CD4-positive, alpha-beta memory T cell (primary cell): ENCODE results near the gene SLC9C2. TPM values are rescaled to one million over a fixed set of nuclear protein-coding genes. Genes with fewer than 3 reads are reported as not detected.

ENCODE experiments used
- CTCF ChIA-PET: fragments of 350-600 bp; sonication (Branson Sonifier 250); formaldehyde crosslinking; loops from one replicate; lab custom pipeline; 2021; ENCODE audit warnings: inconsistent platforms; ENCODE audit not compliant: partially characterized antibody; lab: Charles Lee
- POLR2A ChIA-PET: fragments of 350-600 bp; sonication (Branson Sonifier 250); formaldehyde crosslinking; loops from one replicate; lab custom pipeline; 2021; ENCODE audit not compliant: partially characterized antibody; lab: Charles Lee
- DNase-seq, 5 donors: peaks; one replicate each; pipeline versions ENCODE4 v3.0.0 to v3.0.0-alpha.2; 2020 to 2022; ENCODE audit warnings: mixed read lengths in 1 of 5
- H3K27ac ChIP-seq: one replicate; pipeline ENCODE4 v1.7.0; 2013; ENCODE audit warnings: low read depth, low read length
- H3K27me3 ChIP-seq: 2 replicates; pipeline ENCODE4 v1.7.0; 2013; ENCODE audit warnings: mild to moderate bottlenecking, low read length, moderate library complexity; ENCODE audit not compliant: insufficient read depth
- H3K36me3 ChIP-seq: 2 replicates; pipeline ENCODE4 v1.7.0; 2013; ENCODE audit warnings: mild to moderate bottlenecking, low read length, moderate library complexity; ENCODE audit not compliant: insufficient read depth
- H3K4me1 ChIP-seq: 2 replicates; pipeline ENCODE4 v1.7.0; 2013; ENCODE audit warnings: mild to moderate bottlenecking, low read length, moderate library complexity; ENCODE audit not compliant: insufficient read depth
- H3K4me3 ChIP-seq, 2 donors: one replicate each; pipeline ENCODE4 v1.7.0; 2013; ENCODE audit warnings: low read length in 2 of 2, mild to moderate bottlenecking in 1 of 2
- H3K9me3 ChIP-seq, 2 donors: one replicate each; pipeline ENCODE4 v1.7.0; 2013; ENCODE audit warnings: low read length in 2 of 2, control low read depth in 1 of 2; ENCODE audit not compliant: control insufficient read depth in 1 of 2
- H3K27ac Mint-ChIP-seq, 7 donors: one replicate each; pipeline ENCODE4 v1.8.0; 2020 to 2021; ENCODE audit warnings: mixed read lengths in 7 of 7, mild to moderate bottlenecking in 6 of 7, inconsistent platforms in 3 of 7, moderate library complexity in 3 of 7
- H3K27me3 Mint-ChIP-seq, 2 donors: one replicate each; pipeline ENCODE4 v1.8.0; 2020 to 2021; ENCODE audit warnings: mixed read lengths in 2 of 2
- H3K36me3 Mint-ChIP-seq, 2 donors: one replicate each; pipeline ENCODE4 v1.8.0; 2020 to 2021; ENCODE audit warnings: mixed read lengths in 2 of 2, inconsistent platforms in 1 of 2, mild to moderate bottlenecking in 1 of 2
- H3K4me1 Mint-ChIP-seq, 4 donors: one replicate each; pipeline ENCODE4 v1.8.0; 2020 to 2021; ENCODE audit warnings: mixed read lengths in 4 of 4, mild to moderate bottlenecking in 1 of 4
- H3K4me3 Mint-ChIP-seq, 8 donors: one replicate each; pipeline ENCODE4 v1.8.0; 2020 to 2021; ENCODE audit warnings: mixed read lengths in 8 of 8, mild to moderate bottlenecking in 7 of 8, moderate library complexity in 6 of 8, inconsistent platforms in 3 of 8
- H3K9me3 Mint-ChIP-seq, 8 donors: one replicate each; pipeline ENCODE4 v1.8.0; 2020 to 2021; ENCODE audit warnings: mixed read lengths in 8 of 8, mild to moderate bottlenecking in 5 of 8, inconsistent platforms in 3 of 8, moderate library complexity in 1 of 8
- intact Hi-C: fragments of 100-400 bp; cut with micrococcal nuclease; formaldehyde crosslinking; loops from one replicate; pipeline ENCODE4 v1.15.1; 2023
- polyA plus RNA-seq, 2 donors: library from polyadenylated mRNA; unstranded; fragments of 300-500 nt; fragmentation: Illumina TruSeq; gene quantifications; one replicate each; pipeline ENCODE4 v1.2.3, GENCODE V29; 2021
- total RNA-seq, 2 experiments: library from RNA; stranded (reverse); gene quantifications; one replicate each; pipeline ENCODE4 v1.2.3, GENCODE V29; 2021

SLC9C2 gene
- total and polyA plus RNA-seq, 4 experiments from 2014 or later = not detected

- no peaks in the 10 kb centered on the region for H3K27me3 Mint-ChIP-seq
- H3K4me1 Mint-ChIP-seq = peaks cover 22 to 68% (median 48%) of the 10 kb centered on the region in 4 donors
- no peak overlapping the region for H3K4me3 ChIP-seq
- H3K4me1 ChIP-seq = peaks cover 39% of the 10 kb centered on the region
- no peaks in the 10 kb centered on the region for H3K36me3 Mint-ChIP-seq
- CTCF ChIA-PET = interaction anchor here (1.2 kb wide), 1 partner anchor 119 kb away, joined by 3 read pairs; no protein-coding TSS in a partner anchor
- no peak for DNase-seq
- H3K4me3 Mint-ChIP-seq = peak overlapping the region in 4 of 8 donors; percentile 22 to 43 (median 33)
- peak overlapping the region in 6 of 7 donors; percentile 8 to 78 (median 60) for H3K27ac Mint-ChIP-seq
- intact Hi-C loops = loop anchor here (10.0 kb wide), 1 partner anchor 165 kb away; the partner anchor contains the start of gene KLHL20
- H3K27me3 ChIP-seq = no peaks in the 10 kb centered on the region
- H3K9me3 ChIP-seq = no peaks in the 10 kb centered on the region
- POLR2A ChIA-PET = interaction anchor here (1.9 kb wide), 1 partner anchor 72 kb away, joined by 9 read pairs; the partner anchor contains the start of gene PRDX6
- H3K9me3 Mint-ChIP-seq = no peaks in the 10 kb centered on the region
- H3K27ac ChIP-seq = no peak overlapping the region
- no peaks in the 10 kb centered on the region for H3K36me3 ChIP-seq
Measured at GRCh38 chr1:173549813-173550212, 53.1 kb downstream of the SLC9C2 start.

- Mint-ChIP-seq H3K9me3 (peaks cover 0 to 7% (median 2%) of the 10 kb centered on the region in 8 donors), H3K4me1 (peaks cover 6 to 30% (median 17%) of the 10 kb centered on the region in 4 donors), H3K4me3 (no peak overlapping the region), H3K36me3 (no peaks in the 10 kb centered on the region), H3K27me3 (peaks cover 0 to 3% of the 10 kb centered on the region in 2 donors), H3K27ac (no peak overlapping the region)
- H3K4me3 ChIP-seq = no peak overlapping the region
- peaks cover 13% of the 10 kb centered on the region for H3K4me1 ChIP-seq
- H3K27me3 ChIP-seq = no peaks in the 10 kb centered on the region
- H3K27ac ChIP-seq = no peak overlapping the region
- CTCF ChIA-PET = no interaction called here
- no peaks in the 10 kb centered on the region for H3K9me3 ChIP-seq
- intact Hi-C loops = no loop called here
- DNase-seq = no peak
- no peaks in the 10 kb centered on the region for H3K36me3 ChIP-seq
- POLR2A ChIA-PET = no interaction called here
Measured at GRCh38 chr1:173545688-173546087, 57.2 kb downstream of the SLC9C2 start.

- Mint-ChIP-seq H3K27ac (no peak overlapping the region), H3K4me1 (peaks cover 6 to 17% (median 12%) of the 10 kb centered on the region in 4 donors), H3K27me3 (peaks cover 3 to 10% of the 10 kb centered on the region in 2 donors), H3K4me3 (no peak overlapping the region), H3K9me3 (peaks cover 0 to 5% (median 1%) of the 10 kb centered on the region in 8 donors), H3K36me3 (peaks cover 0 to 2% of the 10 kb centered on the region in 2 donors)
- no peaks in the 10 kb centered on the region for H3K36me3 ChIP-seq
- no peak for DNase-seq
- H3K9me3 ChIP-seq = no peaks in the 10 kb centered on the region
- no peak overlapping the region for H3K27ac ChIP-seq
- intact Hi-C loops = no loop called here
- CTCF ChIA-PET = no interaction called here
- no peak overlapping the region for H3K4me3 ChIP-seq
- POLR2A ChIA-PET = no interaction called here
- no peaks in the 10 kb centered on the region for H3K27me3 ChIP-seq
- H3K4me1 ChIP-seq = peaks cover 9% of the 10 kb centered on the region
Measured at GRCh38 chr1:173536223-173536622, 66.6 kb downstream of the SLC9C2 start.

GRCh38 chr1:173532237-173532636, 70.6 kb downstream of the SLC9C2 start:
- Histone ChIP-seq H3K36me3 (no peaks in the 10 kb centered on the region), H3K9me3 (no peaks in the 10 kb centered on the region), H3K4me3 (no peak overlapping the region), H3K4me1 (peaks cover 23% of the 10 kb centered on the region), H3K27me3 (no peaks in the 10 kb centered on the region), H3K27ac (no peak overlapping the region)
- peaks cover 0 to 2% of the 10 kb centered on the region in 2 donors for H3K36me3 Mint-ChIP-seq
- CTCF ChIA-PET = no interaction called here
- H3K4me3 Mint-ChIP-seq = peak overlapping the region; percentile 28 to 87 (median 73)
- peak overlapping the region; percentile 6 to 94 (median 71) for H3K27ac Mint-ChIP-seq
- H3K9me3 Mint-ChIP-seq = peaks cover 0 to 1% (median 0%) of the 10 kb centered on the region in 8 donors
- H3K27me3 Mint-ChIP-seq = peaks cover 0 to 3% of the 10 kb centered on the region in 2 donors
- DNase-seq = peak in 3 of 5 donors; percentile 8 to 14 (median 10)
- intact Hi-C loops = no loop called here
- peaks cover 17 to 44% (median 28%) of the 10 kb centered on the region in 4 donors for H3K4me1 Mint-ChIP-seq
- POLR2A ChIA-PET = interaction anchor here (3.2 kb wide), 1 partner anchor 55 kb away, joined by 9 read pairs; the partner anchor contains the start of gene PRDX6

GRCh38 chr1:173530795-173531693, 71.8 kb downstream of the SLC9C2 start:
- Histone ChIP-seq H3K4me3 (no peak overlapping the region), H3K27ac (no peak overlapping the region), H3K9me3 (no peaks in the 10 kb centered on the region), H3K4me1 (peaks cover 23% of the 10 kb centered on the region), H3K36me3 (no peaks in the 10 kb centered on the region), H3K27me3 (no peaks in the 10 kb centered on the region)
- Mint-ChIP-seq H3K27ac (peak overlapping the region in 1 of 7 donors; percentile 69), H3K9me3 (peaks cover 0 to 1% (median 0%) of the 10 kb centered on the region in 8 donors), H3K36me3 (peaks cover 0 to 2% of the 10 kb centered on the region in 2 donors), H3K27me3 (peaks cover 0 to 3% of the 10 kb centered on the region in 2 donors), H3K4me3 (no peak overlapping the region), H3K4me1 (peaks cover 17 to 47% (median 30%) of the 10 kb centered on the region in 4 donors)
- ChIA-PET CTCF (no interaction called here), POLR2A (interaction anchor here (0.5 to 3.2 kb wide), 3 partner anchors 10 to 98 kb away, joined by 4 to 9 read pairs (median 5); partner anchors contain the start of gene PRDX6)
- DNase-seq = no peak
- intact Hi-C loops = no loop called here

- no peaks in the 10 kb centered on the region for H3K27me3 Mint-ChIP-seq
- H3K9me3 Mint-ChIP-seq = peaks cover 0 to 1% (median 0%) of the 10 kb centered on the region in 8 donors
- peaks cover 17 to 47% (median 32%) of the 10 kb centered on the region in 4 donors for H3K4me1 Mint-ChIP-seq
- peak overlapping the region in 6 of 7 donors; percentile 1 to 75 (median 35) for H3K27ac Mint-ChIP-seq
- Histone ChIP-seq H3K27me3 (no peaks in the 10 kb centered on the region), H3K4me1 (peaks cover 23% of the 10 kb centered on the region), H3K4me3 (no peak overlapping the region), H3K36me3 (no peaks in the 10 kb centered on the region), H3K9me3 (no peaks in the 10 kb centered on the region), H3K27ac (no peak overlapping the region)
- ChIA-PET POLR2A (interaction anchor here (1.0 kb wide), 1 partner anchor 186 kb away, joined by 3 read pairs; the partner anchor contains the start of gene KLHL20), CTCF (no interaction called here)
- intact Hi-C loops = no loop called here
- H3K36me3 Mint-ChIP-seq = peaks cover 0 to 2% of the 10 kb centered on the region in 2 donors
- no peak for DNase-seq
- no peak overlapping the region for H3K4me3 Mint-ChIP-seq
Measured at GRCh38 chr1:173529106-173529505, 73.8 kb downstream of the SLC9C2 start.
